ENCODE measurements around the gene SAMD4A.

SAMD4A gene

DNA sequence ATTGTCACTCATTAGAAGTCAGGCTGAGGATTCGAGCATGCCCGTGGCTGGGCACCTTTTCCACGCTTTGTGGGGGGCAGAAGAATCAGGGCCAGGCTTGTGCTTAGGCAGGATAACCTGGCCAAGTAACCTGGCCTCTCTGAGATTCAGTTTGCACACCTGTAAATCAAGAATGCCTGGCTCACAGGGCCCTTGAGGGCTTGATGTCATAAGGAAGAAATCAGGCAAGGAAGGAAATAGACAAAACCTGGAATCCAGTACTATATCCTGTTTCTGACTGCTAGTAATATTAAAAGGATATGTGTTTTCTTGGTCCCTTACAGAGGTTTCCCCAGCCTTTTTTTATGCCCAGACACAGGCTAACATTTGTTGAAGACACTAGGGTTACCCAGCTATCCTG, 91.9 kb downstream of the SAMD4A start:
- DNase-seq (ENCODE audit: insufficient read length, low spot score) = no peak
- no peak for TF ChIP-seq POLR2A (IDR thresholded peaks at IDR 0.05; ENCODE audit: low read depth, low read length)
- FAIRE-seq = no peak

GRCh38 chr14:54659365-54659764, 92.4 kb downstream of the SAMD4A start:
- DNase-seq (ENCODE audit: insufficient read length, low spot score) = no peak

DNA sequence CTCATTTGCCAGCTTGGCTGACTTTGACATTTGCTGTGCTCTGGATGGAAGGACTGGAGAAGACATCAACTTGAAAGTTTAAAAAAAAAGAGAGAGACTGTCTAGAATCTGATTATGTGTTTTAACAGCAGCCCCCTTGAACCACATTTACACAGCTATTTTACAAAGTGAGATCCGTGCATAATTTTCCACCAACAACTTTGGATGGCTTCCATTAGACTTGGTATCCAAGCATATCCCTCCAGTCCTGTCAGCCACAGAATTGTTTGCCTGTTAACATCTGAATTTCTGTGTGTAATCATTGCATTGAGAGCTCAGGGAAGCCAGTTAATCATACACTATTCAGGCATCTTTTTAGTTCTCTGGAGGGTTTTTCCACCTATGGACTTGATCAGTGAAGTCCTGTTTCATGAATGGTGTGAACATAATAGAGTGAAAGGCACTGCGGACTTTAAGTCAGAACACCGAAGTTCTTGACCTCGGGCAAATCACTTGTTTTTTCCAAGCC, 93.7 kb downstream of the SAMD4A start:
- FAIRE-seq = no peak
- no peak for DNase-seq (ENCODE audit: insufficient read length, low spot score)
- TF ChIP-seq POLR2A (IDR thresholded peaks at IDR 0.05; ENCODE audit: low read depth, low read length) = no peak

More at GRCh38 chr14:54659365-54659764, 92.4 kb downstream of the SAMD4A start:
- FAIRE-seq = no peak
- TF ChIP-seq POLR2A (IDR thresholded peaks at IDR 0.05; ENCODE audit: low read depth, low read length) = no peak

DNA sequence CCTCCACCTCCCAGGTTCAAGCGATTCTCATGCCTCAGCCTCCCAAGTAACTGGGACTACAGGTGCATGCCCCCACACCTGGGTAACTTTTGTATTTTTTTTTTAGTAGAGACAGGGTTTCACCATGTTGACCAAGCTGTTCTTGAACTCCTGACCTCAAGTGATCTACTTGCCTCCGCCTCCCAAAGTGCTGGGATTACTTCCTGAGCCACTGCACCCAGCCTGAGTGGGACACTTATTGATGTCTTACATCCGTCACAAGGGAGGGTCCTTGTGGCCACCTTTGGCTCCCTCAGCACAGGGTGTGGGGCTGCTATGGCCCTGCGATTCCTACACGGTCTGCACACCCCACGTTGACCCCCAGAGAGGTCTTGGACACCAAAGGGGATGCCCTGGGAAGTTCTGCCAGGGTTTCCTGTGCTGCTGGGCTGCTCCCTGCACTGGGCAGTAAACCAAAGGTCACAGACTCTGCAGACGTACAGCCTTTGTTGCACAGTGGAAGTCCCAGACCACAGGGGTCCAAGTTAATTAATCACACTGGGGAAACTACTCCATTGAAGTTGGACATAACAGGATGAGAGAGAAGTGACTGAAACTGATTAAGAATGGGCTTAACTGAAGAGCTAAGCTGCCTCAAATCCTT, 95.7 kb downstream of the SAMD4A start:
- FAIRE-seq (no peak), DNase-seq (ENCODE audit: insufficient read length, low spot score) (no peak)
- no peak for TF ChIP-seq POLR2A (IDR thresholded peaks at IDR 0.05; ENCODE audit: low read depth, low read length)

DNA sequence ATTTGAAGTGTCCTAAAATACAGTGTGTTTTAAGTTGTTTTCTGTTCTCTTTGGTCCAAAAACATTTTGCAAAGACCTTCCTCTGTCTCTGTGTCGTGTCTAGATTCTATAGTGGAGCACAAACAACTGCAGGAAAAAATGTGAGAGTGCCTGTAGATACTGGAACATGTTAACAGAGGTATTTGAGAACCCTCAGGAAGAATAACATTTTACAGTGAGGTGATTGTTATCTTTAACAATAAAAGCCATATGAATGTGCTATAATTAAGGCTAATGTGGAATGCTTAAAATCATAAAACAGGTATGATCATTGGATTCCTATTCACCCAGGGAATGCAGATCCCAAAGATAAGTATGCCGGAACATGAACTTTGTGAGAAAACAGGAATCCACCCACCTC, 98.0 kb downstream of the SAMD4A start:
- no peak for FAIRE-seq
- no peak for DNase-seq (ENCODE audit: insufficient read length, low spot score)
- TF ChIP-seq POLR2A (IDR thresholded peaks at IDR 0.05; ENCODE audit: low read depth, low read length) = no peak

DNA sequence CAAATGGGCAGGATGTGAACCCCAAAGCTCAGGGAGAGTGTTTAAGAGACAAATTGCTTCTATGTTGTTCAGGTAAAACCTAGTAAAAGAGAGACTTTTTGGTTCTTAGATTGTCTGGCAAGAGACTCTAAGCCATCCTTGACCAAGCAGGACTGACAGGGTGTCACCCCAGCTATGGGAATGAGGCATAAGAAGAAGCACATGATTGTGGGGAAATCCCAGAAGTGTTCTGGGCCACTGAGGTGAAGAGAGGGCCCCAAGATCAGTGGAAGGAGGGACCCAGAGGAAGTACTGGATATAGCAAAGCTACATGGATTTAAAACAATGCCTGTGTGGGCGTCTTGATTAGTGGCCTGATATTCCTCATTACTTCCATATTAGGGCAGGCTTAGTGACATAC, 99.0 kb downstream of the SAMD4A start:
- FAIRE-seq (no peak), DNase-seq (ENCODE audit: insufficient read length, low spot score) (no peak)
- TF ChIP-seq POLR2A (IDR thresholded peaks at IDR 0.05; ENCODE audit: low read depth, low read length) = no peak

GRCh38 chr14:54667026-54667744, 100.3 kb downstream of the SAMD4A start:
- DNase-seq (ENCODE audit: insufficient read length, low spot score) (no peak), FAIRE-seq (no peak)
- no peak for TF ChIP-seq POLR2A (IDR thresholded peaks at IDR 0.05; ENCODE audit: low read depth, low read length)

DNA sequence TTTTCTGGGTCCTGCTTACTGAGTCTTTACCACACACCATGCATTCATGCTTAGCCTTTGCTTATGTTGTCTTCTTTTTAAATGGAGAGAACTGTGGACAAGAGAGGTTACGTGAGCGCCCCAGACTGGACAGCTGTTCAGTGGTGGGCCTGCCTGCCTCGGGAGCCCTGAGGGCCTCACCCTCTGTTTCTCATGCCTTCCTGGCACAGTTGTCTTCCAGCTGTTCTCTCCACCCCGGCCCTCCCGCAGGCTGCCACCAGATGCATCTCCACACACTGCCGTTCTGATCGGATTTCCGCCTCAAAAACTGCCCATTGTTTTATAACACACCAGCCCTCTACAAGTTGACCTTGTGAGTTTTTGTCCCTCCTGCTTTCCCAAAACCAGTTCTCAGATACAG, 100.8 kb downstream of the SAMD4A start:
- FAIRE-seq = no peak
- DNase-seq (ENCODE audit: insufficient read length, low spot score) = no peak
- TF ChIP-seq POLR2A (IDR thresholded peaks at IDR 0.05; ENCODE audit: low read depth, low read length) = no peak

GRCh38 chr14:54669721-54670561, 103.0 kb downstream of the SAMD4A start:
- no peak for TF ChIP-seq POLR2A (IDR thresholded peaks at IDR 0.05; ENCODE audit: low read depth, low read length)
- DNase-seq (ENCODE audit: insufficient read length, low spot score) (no peak), FAIRE-seq (peak; percentile 78)

GRCh38 chr14:54671537-54671936, 104.6 kb downstream of the SAMD4A start:
- no peak for DNase-seq (ENCODE audit: insufficient read length, low spot score)
- FAIRE-seq = no peak
- TF ChIP-seq POLR2A (IDR thresholded peaks at IDR 0.05; ENCODE audit: low read depth, low read length) = no peak

GRCh38 chr14:54672181-54672580, 105.3 kb downstream of the SAMD4A start:
- no peak for FAIRE-seq
- no peak for DNase-seq (ENCODE audit: insufficient read length, low spot score)
- TF ChIP-seq POLR2A (IDR thresholded peaks at IDR 0.05; ENCODE audit: low read depth, low read length) = no peak

GRCh38 chr14:54672688-54673087, 105.8 kb downstream of the SAMD4A start:
- FAIRE-seq = no peak

DNA sequence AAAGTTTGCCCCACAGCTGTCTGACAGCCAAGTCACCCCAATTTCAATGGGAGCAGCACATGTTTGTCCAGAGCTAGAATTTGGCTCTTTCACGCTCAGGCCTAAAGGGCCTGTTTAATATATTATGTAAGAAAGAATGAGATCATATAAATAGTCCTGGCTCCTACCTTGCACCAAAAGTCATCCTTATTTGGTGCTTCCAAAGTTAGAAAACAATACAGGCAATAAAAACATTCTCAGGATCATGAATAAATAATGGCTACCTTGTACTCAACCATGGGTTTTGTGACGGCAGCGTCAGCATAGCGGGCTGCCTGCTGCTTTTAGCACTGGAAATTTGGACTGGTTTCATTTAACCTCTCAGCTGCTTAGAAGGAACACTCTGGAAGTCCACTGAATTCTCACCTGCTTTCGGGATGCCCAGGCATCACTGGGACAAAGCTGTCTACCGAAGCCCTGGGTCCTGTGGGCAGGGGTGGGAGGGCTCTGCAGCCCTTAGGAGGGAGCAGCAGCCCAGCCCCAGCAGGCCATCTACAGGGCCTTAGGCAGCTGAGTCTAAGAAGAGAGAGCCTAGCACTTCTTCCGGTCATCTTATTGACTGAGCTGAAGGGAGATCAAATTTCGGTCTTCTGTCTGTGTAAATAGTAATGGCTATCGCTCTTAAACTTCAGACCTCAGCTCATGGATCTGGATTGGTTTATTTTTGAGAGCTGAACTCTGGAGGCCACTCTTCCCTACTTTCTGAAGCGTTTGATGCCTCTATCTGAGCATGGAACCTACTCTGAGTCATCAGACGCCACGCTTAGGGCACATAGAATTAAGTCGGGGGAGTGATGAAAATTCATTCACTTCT, 106.5 kb downstream of the SAMD4A start:
- FAIRE-seq = no peak
- no peak for DNase-seq (ENCODE audit: insufficient read length, low spot score)
- TF ChIP-seq POLR2A (IDR thresholded peaks at IDR 0.05; ENCODE audit: low read depth, low read length) = no peak

More at GRCh38 chr14:54672688-54673087, 105.8 kb downstream of the SAMD4A start:
- TF ChIP-seq POLR2A (IDR thresholded peaks at IDR 0.05; ENCODE audit: low read depth, low read length) = no peak
- no peak for DNase-seq (ENCODE audit: insufficient read length, low spot score)

Measured in H54 (cell line).